Middle frontal gyrus (tissue), 1 donor: Measurements from ENCODE around the gene TYRO3.

ENCODE experiments used
- DNase-seq: peaks from one replicate; pipeline ENCODE4 v3.0.0-alpha.2; 2015; ENCODE audit warnings: low spot score; ENCODE audit errors: extremely low spot score

The TYRO3 gene

DNA sequence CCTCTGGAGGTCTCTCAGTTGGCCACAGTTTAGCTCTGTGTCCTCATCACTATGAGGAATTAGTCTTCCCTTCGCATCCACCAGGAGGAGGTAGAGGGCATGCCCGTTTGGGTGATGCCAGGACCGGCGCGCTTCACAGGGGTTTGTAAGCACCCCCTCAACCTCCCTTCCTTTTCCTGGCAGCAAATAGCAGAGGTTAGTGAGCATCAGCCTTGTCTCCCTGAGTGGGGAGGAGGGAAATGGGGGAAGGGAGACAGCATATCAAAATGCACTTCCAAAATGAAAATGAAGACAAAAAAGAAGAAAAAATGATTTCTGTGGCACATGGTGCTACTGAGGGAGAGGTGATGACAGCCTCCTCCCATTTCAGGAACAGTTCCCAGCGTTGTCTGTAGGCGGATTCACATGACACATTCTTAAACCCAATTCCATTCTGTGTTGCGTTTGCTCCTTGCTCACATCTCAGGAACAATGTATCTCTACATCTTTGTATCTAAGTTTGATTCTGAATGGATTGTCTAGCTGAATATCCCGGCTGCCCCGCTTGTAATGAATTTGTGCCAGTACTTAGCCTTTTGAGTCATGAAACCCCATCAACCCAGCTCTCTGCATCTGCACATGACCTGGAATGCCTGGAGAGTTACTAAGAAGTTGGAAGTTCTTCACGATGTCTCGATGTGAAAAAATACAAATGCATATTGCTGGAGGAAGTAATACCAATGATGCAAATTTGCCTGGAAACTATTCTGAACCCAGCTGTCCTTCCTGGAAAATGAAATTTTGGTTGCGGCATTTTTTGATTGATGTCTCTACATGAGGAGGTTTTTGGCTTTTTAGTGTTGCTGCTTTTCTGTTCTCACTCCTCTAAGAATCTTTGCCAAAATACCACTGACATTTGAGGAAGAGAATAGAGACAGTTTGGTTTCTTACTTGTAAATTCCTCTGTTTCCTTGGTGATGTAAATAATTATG, 45.2 kb downstream of the TYRO3 start:
- peak; percentile 52 for DNase-seq

DNA sequence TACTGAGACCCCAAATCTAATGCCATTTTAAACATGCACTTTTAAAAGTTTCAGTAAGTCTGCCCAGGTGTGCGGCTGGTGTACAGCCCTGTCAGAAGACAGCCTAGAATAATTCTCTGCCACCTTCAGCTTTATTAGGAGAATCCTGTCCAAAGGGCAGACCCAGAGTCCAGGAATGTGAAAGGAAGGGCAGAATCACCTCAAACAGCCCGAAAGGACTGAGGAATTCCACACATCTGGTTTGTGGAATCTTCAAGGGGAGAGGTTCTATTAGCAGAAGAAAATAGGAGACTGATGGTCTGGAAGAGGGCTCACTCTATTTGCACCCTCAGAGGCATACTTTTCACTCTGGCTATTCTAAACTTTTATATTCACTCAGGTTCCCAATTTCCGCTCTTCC, 46.6 kb downstream of the TYRO3 start:
- no peak for DNase-seq

DNA sequence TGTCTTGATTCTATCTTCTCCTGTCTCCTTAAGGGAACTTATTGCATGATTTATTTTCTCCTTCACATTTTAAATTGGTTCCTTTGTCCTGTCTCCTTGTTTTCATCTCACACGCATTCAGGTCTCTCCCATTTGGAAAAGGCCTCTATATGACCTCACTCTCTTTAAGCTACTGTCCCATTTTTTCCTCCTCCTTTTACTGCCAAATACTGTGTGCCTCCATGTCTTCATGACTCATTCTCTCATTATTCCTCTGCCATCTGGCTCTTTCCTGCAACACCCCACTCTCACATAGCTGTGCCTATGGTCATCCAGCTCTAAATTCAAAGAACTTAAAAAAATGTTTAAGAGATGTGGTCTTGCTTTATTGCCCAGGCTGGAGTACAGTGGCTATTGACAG, 48.0 kb downstream of the TYRO3 start:
- DNase-seq: no peak

DNA sequence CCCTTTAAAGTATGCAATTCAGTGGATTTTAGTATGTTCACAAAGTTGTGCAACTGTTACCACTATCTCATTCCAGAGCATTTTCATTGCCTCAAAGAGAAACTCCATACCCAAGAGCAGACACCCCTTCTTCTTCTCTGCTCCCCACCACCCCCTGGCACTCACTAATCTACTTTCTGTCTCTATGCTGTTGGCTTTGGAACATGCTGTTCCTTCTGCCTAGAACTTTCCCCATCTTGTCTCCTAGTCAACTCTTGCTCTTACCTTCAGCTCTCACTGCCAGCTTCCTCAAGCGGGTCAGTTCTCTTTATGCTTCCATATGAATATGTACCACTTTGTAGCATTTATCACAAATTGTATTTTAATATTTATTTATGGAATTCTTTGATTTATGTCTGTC, 50.1 kb downstream of the TYRO3 start:
- no peak for DNase-seq

DNA sequence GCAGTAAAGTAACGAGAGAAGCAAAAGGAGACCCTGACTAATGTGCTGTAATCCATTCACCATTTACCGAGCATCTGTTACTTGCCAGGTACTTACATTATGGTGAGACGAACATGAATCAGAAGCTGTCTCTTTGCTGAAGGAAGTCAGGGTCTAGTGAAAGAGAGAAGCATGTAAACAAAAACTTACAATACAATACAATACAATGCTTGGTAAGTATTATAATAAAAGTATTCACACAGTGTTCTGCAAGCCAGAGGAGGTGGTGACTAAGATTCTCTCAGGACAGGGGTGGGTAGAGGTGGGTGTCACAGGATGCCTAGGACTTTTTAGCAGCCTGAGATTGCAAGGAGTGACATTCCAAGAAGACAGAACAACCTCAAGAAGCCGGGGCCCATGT, 51.0 kb downstream of the TYRO3 start:
- no peak for DNase-seq

DNA sequence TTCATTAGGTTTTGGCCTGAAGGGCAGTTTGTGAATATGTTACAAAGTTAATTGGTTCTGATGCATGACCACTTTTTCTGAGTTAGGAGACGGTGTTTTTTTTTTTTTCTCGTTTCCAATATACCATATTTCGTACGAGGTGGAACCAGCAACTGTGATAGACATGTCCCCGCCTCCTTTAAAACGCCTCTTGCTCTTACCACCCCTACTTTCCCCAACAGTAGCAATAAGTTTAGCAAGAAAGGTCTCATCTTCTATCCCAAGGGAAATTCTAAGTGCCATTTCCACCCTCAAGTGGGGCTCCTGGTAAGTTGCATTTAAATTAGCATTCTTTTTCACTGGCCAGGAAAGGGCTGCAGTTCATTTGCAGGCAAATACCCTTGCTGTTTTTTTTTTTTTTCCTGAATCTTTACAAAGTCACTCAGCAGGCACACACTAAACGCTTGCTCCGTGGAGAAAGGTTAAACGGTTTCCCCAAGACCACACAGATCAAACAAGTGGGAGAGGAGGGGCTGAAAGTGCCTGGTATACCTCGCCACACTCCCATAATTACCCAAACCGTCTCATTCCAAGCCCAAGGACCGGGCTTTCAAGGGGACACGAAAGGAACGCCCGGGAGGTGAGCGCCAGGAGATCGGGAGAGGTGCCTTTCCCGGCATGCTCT, 61.7 kb downstream of the TYRO3 start:
- no peak for DNase-seq

DNA sequence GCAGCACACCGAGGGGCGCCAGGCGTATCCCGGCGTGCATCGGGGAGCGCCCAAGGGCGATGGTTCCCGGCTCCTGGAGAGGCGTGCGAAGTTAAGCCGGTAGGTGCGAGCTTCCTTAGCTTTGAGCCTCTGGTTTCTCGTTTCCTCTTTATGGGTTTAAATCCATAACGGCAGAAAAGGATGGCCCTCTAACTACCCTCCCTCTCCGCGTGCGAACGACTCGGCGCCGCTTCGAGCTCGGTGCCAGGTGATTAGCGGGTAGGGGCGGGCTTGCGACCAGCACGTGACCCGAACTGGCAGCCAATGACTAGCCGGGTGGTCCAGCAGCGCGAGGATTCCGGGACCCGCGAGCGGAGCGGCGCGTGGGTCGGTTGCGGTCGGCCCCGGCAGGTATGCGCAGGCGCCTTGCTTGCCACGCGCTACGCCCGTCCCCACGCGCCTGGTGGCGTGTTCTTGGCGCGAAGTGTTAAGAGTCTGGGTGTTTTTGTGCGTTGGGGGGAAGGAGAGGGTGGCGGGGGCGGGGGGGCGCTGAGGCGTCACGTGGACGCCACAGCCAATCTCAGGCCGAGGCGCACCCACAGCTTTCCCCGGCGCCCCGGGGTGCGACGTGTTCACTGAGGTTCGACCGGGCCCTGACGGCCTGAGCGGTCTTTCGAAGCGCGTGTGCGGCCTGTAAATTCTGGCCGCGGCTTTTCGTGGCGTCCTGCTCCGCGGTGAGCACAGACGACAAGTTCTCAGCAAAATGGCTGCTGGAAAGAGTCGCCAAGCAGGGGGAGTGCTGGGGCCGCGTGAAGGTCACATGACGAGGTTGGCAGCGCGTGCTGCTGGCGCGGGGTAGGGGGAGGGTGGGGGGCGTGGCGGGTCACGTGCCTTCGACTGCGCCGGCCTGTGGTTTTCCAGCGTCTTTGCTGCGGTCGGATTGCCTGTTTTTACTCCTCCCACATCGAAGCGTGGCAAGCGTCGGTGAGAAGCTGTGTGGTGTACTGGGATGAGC, 62.5 kb downstream of the TYRO3 start:
- DNase-seq: peak; percentile 72

DNA sequence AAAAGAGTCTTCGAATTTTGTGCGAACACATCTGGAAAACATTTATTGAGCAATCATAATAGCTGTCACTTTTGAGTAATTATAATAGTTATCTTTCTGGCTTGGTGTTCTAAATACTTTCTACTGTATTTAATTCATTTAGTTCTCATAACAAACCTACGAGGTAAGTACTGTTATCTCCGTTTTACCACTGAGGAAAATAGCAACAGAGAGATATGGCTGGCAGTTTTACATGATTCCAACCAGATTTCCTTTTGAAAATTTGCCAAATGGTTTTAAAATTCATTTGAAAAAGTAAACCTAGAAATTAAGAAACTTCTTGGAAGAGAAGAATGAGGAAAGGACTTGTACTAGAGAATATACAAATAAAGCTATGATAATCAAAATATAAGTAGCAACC, 63.9 kb downstream of the TYRO3 start:
- DNase-seq: no peak

DNA sequence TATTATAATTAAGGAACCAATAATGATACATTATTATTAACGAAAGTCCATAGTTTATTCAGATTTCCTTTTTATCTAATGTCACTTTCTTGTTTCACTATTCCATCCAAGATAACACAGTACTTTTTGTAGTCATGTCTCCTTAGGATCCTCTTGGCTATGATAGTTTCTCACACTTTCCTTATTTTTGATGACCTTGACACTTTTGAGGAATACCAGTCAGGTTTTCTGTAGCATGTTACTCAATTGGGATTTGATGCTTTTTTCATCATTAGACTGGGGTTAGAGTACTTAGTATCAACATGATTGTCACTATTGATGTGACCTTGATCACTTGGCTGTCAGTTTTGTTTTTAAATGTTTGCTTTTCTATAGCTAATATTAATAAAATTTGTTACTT, 68.2 kb downstream of the TYRO3 start:
- DNase-seq: no peak

DNA sequence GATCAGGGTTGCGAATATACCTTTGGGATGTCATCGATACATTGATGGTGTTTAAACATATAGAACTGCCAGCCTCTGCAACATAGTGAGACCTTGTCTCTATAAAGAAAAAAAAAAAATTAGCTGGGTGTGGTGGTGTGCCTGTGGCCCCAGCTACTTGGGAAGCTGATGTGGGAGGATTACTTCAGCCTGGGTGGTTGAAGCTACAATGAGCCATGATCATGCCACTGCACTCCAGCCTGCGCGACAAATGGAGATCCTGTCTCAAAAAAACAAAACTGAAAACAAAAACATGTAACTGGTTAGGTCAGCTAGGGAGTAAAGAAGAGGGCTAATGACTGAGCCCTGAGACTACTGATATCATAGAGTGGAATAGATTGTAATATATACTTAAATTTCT, 70.5 kb downstream of the TYRO3 start:
- no peak for DNase-seq

DNA sequence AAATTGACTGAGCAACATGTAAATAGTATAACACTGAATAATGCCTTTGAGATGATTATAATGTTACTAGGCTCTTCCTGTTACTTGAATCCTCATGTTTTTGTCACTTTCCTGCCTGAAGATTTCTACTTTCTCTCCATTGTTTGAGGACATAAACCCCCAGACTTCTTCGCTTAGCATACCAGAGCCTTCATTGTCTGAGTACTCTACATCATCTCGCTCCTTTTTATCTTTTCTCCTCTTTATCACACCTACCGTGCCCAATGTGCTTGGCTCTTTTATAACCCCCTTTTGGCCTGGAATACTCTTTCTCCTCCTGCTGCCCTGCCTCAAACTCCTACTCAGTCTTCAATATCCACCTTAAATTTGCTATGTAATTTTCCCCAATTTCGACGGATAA, 70.9 kb downstream of the TYRO3 start:
- DNase-seq: no peak

DNA sequence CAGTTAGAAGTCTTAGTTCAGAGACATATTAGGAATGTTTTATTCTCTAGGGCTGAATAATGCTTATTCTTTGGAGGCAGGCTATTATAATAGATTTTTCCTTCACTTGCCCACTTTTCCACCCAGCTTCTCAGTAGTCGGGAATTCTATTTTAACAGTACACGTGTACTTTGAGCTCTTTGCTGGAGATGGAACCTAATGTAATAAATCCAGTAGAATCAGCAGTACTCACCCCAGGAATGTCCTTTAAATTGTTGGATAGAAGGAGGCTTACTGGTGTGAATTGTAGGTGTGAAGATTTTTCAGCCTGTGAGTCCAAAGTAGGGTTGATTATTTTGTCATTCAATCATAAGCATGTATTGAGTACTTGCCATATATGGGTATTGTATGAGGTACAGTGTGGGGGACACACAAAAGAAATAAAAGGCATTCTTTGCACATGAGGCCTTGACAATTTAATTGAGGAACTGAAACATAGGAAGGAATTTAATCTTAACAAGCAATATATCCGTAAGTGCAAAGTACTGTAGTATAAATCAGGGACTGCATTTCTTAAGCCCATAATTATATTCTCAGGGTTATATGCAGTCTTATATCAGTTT, 71.7 kb downstream of the TYRO3 start:
- no peak for DNase-seq

DNA sequence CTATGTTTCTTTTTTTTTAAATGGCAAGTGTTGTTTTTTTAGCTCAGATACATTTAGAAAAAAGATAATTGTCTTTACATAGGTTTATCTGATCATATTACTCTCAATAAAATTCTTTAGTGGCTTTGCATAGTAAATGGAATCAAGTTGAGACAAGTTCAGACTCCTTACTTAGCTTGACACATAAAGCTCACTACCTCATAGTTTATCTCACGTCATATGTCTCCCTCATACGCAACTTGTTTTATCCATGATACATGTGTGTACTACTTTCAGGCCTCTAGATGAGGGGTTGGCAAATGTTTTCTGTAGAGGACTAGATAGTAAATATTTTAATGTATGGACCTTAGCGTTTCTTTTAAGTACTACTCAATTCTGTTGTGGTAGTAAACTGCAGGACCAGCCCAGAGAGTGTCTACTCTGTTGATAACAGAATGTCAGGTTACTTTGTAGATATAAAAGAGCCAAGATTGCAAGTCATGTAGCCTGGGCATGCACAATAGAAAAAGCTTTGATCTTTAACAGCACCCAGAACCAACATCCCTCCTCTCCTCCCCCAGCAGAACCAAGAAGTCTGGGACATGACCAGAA, 73.0 kb downstream of the TYRO3 start:
- no peak for DNase-seq
